HepG2 (cell line): ENCODE measurements around the gene ENAH. TPM values are rescaled to one million over a fixed set of nuclear protein-coding genes. Genes with fewer than 3 reads are reported as not detected.
A peak's percentile ranks its signal among the peaks of the same experiment; 100 is the strongest.

ENCODE experiments used
- EP300 ChIP-seq, 3 experiments: sonication (generic) in 1 of 3; formaldehyde crosslinking in 1 of 3; IDR thresholded peaks; 2 replicates each; pipeline versions ENCODE4 v1.5.1 to v1.6.1; 2011 to 2020; ENCODE audit warnings: low read depth in 2 of 3, low read length in 2 of 3, borderline replicate concordance in 1 of 3, improper control_type of control experiment in 1 of 3, mild to moderate bottlenecking in 1 of 3, missing genetic modification reagents in 1 of 3, moderate library complexity in 1 of 3
- FOXA3 ChIP-seq: IDR thresholded peaks from 2 replicates; pipeline ENCODE4 v1.6.1; 2016; ENCODE audit warnings: missing genetic modification reagents, missing compliant biosample characterization
- FOXP4 ChIP-seq: sonication (generic); formaldehyde crosslinking; IDR thresholded peaks from 2 replicates; pipeline ENCODE4 v1.4.0; 2020; ENCODE audit warnings: missing genetic modification reagents
- HNF4A ChIP-seq: sonication (generic); formaldehyde crosslinking; IDR thresholded peaks from 2 replicates; pipeline ENCODE4 v1.4.0; 2020; ENCODE audit warnings: missing genetic modification reagents
- HNF4G ChIP-seq, 2 experiments: sonication (generic) in 1 of 2; formaldehyde crosslinking in 1 of 2; IDR thresholded peaks; 2 replicates each; pipeline versions ENCODE4 v1.4.0 to v1.6.1; 2011 to 2020; ENCODE audit warnings: borderline replicate concordance in 2 of 2, low read depth in 2 of 2, mild to moderate bottlenecking in 2 of 2, low read length in 1 of 2, missing genetic modification reagents in 1 of 2, moderate library complexity in 1 of 2
- MLXIP ChIP-seq: sonication (generic); formaldehyde crosslinking; IDR thresholded peaks from 2 replicates; pipeline ENCODE4 v1.9.0; 2021; ENCODE audit warnings: missing genetic modification reagents, borderline replicate concordance
- NCOR1 ChIP-seq: fragments of 200-600 bp; sonication (generic); IDR thresholded peaks from 2 replicates; pipeline ENCODE4 v1.7.0; 2017; ENCODE audit warnings: antibody characterized with exemption, low read length, borderline replicate concordance
- RNF2 ChIP-seq: fragments of 450-650 bp; conservative IDR thresholded peaks from 2 replicates; pipeline ENCODE4 v1.6.1; 2016; ENCODE audit warnings: low read depth
- SALL1 ChIP-seq: sonication (generic); formaldehyde crosslinking; IDR thresholded peaks from 2 replicates; pipeline ENCODE4 v1.8.0; 2022; ENCODE audit warnings: mild to moderate bottlenecking, missing genetic modification reagents
- SIN3A ChIP-seq: IDR thresholded peaks from 2 replicates; pipeline ENCODE4 v1.6.1; 2011; ENCODE audit warnings: low read depth, mild to moderate bottlenecking, control low read depth, low read length, borderline replicate concordance
- TBL1XR1 ChIP-seq: fragments of 150-350 bp; IDR thresholded peaks from 2 replicates; pipeline ENCODE4 v1.6.1; 2014; ENCODE audit warnings: borderline replicate concordance, low read length; ENCODE audit not compliant: partially characterized antibody
- ZFYVE20 ChIP-seq: sonication (generic); formaldehyde crosslinking; IDR thresholded peaks from 2 replicates; pipeline ENCODE4 v1.8.0; 2023; ENCODE audit warnings: low read depth, mild to moderate bottlenecking, moderate library complexity, missing genetic modification reagents, borderline replicate concordance
- ZMYM2 ChIP-seq: sonication (generic); formaldehyde crosslinking; IDR thresholded peaks from 2 replicates; pipeline ENCODE4 v1.8.0; 2022; ENCODE audit warnings: mild to moderate bottlenecking, missing genetic modification reagents
- ZNF577 ChIP-seq: sonication (generic); formaldehyde crosslinking; IDR thresholded peaks from 2 replicates; pipeline ENCODE4 v1.4.0; 2020; ENCODE audit warnings: mild to moderate bottlenecking, low read depth, missing genetic modification reagents, borderline replicate concordance
- ZNF724P ChIP-seq: sonication (generic); formaldehyde crosslinking; IDR thresholded peaks from 2 replicates; pipeline ENCODE4 v1.8.0; 2022; ENCODE audit warnings: missing genetic modification reagents, borderline replicate concordance
- polyA plus RNA-seq, 8 experiments: library from polyadenylated mRNA; depleted of rRNA in 3 of 8; stranded (reverse) in 7 of 8; unstranded in 1 of 8; fragments of >200 nt; fragmentation: Illumina TruSeq in 4 of 8; extraction: Trizol in 4 of 8; gene quantifications; 2 replicates each; pipeline versions ENCODE4 v1.2.1 to v1.2.3, GENCODE V29; 2011 to 2016; ENCODE audit warnings: low read depth in 4 of 8, missing spikeins in 1 of 8, mixed read lengths in 1 of 8; ENCODE audit not compliant: insufficient read depth in 1 of 8
- total RNA-seq, 5 experiments: library from RNA; depleted of rRNA; stranded (reverse); fragments of >200 nt; fragmentation: Illumina TruSeq; extraction: Trizol; gene quantifications; 2 replicates each; pipeline ENCODE4 v1.2.3, GENCODE V29; 2016; ENCODE audit warnings: low read depth in 1 of 5
- TF ChIP-seq, protein P1 (sequence below): sonication (generic); formaldehyde crosslinking; IDR thresholded peaks from 2 replicates; pipeline ENCODE4 v1.5.1; 2020; ENCODE audit warnings: missing genetic modification reagents, mild to moderate bottlenecking, borderline replicate concordance
- TF ChIP-seq, protein P2 (sequence below): sonication (generic); formaldehyde crosslinking; IDR thresholded peaks from 2 replicates; pipeline ENCODE4 v1.8.0; 2022; ENCODE audit warnings: mild to moderate bottlenecking, missing genetic modification reagents
- TF ChIP-seq, protein P3 (sequence below): sonication (generic); formaldehyde crosslinking; IDR thresholded peaks from 2 replicates; pipeline ENCODE4 v1.4.0; 2020; ENCODE audit warnings: mild to moderate bottlenecking, low read depth, missing genetic modification reagents

Gene ENAH
- total and polyA plus RNA-seq, 2 of the 13 experiments (the other 11 are each of a cell fraction or from before 2014, with no cell fraction given) = 22.1 to 58.3 TPM

GRCh38 chr1:225693085-225693696 lies 40.3 kb upstream of the ENAH start (continued):
- TF ChIP-seq ZNF724P (CRISPR knock-in tag) (no peak), ZFYVE20 (no peak), NCOR1 (peak; percentile 55; the same call in 1 of the 2 replicates), HNF4G (IDR thresholded peaks at IDR 0.05; ENCODE audit: borderline replicate concordance, low read depth, low read length) (peak; percentile 49; the same call in 1 of the 2 replicates), HNF4G (CRISPR knock-in tag; IDR thresholded peaks at IDR 0.05; ENCODE audit: borderline replicate concordance, low read depth) (no peak), SIN3A (no peak), RNF2 (no peak), FOXP4 (no peak), HNF4A (CRISPR knock-in tag) (peak; percentile 78), FOXA3 (CRISPR knock-in tag) (no peak), TBL1XR1 (no peak), EP300 (IDR thresholded peaks at IDR 0.05; ENCODE audit: low read depth in 2 of 2, low read length in 2 of 2) (no peak), EP300 (CRISPR knock-in tag; IDR thresholded peaks at IDR 0.05; ENCODE audit: borderline replicate concordance) (no peak), MLXIP (CRISPR knock-in tag) (no peak), ZNF577 (no peak), ZMYM2 (CRISPR knock-in tag) (0 out of 2 replicates have a peak, but pooled peaks have one; percentile 29), SALL1 (CRISPR knock-in tag) (peak; percentile 33)
- TF ChIP-seq, protein P1, sequence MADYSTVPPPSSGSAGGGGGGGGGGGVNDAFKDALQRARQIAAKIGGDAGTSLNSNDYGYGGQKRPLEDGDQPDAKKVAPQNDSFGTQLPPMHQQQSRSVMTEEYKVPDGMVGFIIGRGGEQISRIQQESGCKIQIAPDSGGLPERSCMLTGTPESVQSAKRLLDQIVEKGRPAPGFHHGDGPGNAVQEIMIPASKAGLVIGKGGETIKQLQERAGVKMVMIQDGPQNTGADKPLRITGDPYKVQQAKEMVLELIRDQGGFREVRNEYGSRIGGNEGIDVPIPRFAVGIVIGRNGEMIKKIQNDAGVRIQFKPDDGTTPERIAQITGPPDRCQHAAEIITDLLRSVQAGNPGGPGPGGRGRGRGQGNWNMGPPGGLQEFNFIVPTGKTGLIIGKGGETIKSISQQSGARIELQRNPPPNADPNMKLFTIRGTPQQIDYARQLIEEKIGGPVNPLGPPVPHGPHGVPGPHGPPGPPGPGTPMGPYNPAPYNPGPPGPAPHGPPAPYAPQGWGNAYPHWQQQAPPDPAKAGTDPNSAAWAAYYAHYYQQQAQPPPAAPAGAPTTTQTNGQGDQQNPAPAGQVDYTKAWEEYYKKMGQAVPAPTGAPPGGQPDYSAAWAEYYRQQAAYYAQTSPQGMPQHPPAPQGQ = no peak
- TF ChIP-seq, protein P2, sequence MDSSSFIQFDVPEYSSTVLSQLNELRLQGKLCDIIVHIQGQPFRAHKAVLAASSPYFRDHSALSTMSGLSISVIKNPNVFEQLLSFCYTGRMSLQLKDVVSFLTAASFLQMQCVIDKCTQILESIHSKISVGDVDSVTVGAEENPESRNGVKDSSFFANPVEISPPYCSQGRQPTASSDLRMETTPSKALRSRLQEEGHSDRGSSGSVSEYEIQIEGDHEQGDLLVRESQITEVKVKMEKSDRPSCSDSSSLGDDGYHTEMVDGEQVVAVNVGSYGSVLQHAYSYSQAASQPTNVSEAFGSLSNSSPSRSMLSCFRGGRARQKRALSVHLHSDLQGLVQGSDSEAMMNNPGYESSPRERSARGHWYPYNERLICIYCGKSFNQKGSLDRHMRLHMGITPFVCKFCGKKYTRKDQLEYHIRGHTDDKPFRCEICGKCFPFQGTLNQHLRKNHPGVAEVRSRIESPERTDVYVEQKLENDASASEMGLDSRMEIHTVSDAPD (CRISPR knock-in tag) = no peak
- TF ChIP-seq, protein P3, sequence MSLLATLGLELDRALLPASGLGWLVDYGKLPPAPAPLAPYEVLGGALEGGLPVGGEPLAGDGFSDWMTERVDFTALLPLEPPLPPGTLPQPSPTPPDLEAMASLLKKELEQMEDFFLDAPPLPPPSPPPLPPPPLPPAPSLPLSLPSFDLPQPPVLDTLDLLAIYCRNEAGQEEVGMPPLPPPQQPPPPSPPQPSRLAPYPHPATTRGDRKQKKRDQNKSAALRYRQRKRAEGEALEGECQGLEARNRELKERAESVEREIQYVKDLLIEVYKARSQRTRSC (CRISPR knock-in tag) = no peak
